Muscle layer of duodenum (tissue), 2 donors: Measurements from ENCODE around the gene PRICKLE2.

Source experiments
- H3K27ac ChIP-seq: one replicate; pipeline ENCODE4 v1.7.0; 2013; ENCODE audit warnings: mild to moderate bottlenecking, low read length
- H3K27me3 ChIP-seq: one replicate; pipeline ENCODE4 v1.7.0; 2013; ENCODE audit warnings: low read depth, mild to moderate bottlenecking, control low read depth, low read length
- H3K36me3 ChIP-seq, 2 donors: one replicate each; pipeline ENCODE4 v1.7.0; 2013; ENCODE audit warnings: low read length in 2 of 2, control low read depth in 1 of 2, mild to moderate bottlenecking in 1 of 2; ENCODE audit not compliant: insufficient read depth in 2 of 2, control insufficient read depth in 1 of 2
- H3K4me1 ChIP-seq, 2 donors: one replicate each; pipeline ENCODE4 v1.7.0; 2013; ENCODE audit warnings: low read length in 2 of 2, mild to moderate bottlenecking in 2 of 2, control low read depth in 1 of 2, moderate library complexity in 1 of 2; ENCODE audit not compliant: insufficient read depth in 2 of 2, control insufficient read depth in 1 of 2
- H3K4me3 ChIP-seq, 2 donors: one replicate each; pipeline ENCODE4 v1.7.0; 2013; ENCODE audit warnings: low read length in 2 of 2, low read depth in 1 of 2, mild to moderate bottlenecking in 1 of 2
- H3K9me3 ChIP-seq, 2 donors: one replicate each; pipeline ENCODE4 v1.7.0; 2013; ENCODE audit warnings: low read length in 2 of 2, control low read depth in 1 of 2, mild to moderate bottlenecking in 1 of 2; ENCODE audit not compliant: control insufficient read depth in 1 of 2
- donor health status: healthy.

The PRICKLE2 gene

GRCh38 chr3:64063207-64063982 lies 161.9 kb downstream of the PRICKLE2 start:
- H3K36me3 ChIP-seq: no peaks in the 10 kb centered on the region
- no peak overlapping the region for H3K27ac ChIP-seq
- no peaks in the 10 kb centered on the region for H3K9me3 ChIP-seq
- H3K4me3 ChIP-seq: no peak overlapping the region
- H3K27me3 ChIP-seq: no peaks in the 10 kb centered on the region
- no peaks in the 10 kb centered on the region for H3K4me1 ChIP-seq

DNA sequence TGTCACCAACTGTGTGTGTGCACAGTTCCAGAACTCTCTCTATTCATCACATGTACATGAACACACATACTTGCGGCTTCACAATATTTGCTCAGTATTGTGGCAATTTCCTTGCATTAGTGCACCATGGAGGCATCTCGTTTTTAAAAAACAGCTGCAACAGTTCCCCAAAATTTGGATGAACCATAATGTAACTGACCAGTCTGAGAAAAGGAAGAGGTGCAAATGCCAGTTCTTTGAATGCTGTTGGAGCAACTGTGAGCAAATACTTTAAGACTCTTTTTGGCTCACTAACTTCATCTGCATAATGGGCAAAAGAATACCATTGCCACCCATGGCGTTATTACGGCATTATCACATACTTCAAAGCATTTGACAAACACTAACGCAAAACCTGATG lies 163.6 kb downstream of the PRICKLE2 start:
- Histone ChIP-seq H3K27me3 (no peaks in the 10 kb centered on the region), H3K4me3 (no peak overlapping the region), H3K4me1 (no peaks in the 10 kb centered on the region), H3K9me3 (no peaks in the 10 kb centered on the region), H3K27ac (no peak overlapping the region), H3K36me3 (no peaks in the 10 kb centered on the region)

DNA sequence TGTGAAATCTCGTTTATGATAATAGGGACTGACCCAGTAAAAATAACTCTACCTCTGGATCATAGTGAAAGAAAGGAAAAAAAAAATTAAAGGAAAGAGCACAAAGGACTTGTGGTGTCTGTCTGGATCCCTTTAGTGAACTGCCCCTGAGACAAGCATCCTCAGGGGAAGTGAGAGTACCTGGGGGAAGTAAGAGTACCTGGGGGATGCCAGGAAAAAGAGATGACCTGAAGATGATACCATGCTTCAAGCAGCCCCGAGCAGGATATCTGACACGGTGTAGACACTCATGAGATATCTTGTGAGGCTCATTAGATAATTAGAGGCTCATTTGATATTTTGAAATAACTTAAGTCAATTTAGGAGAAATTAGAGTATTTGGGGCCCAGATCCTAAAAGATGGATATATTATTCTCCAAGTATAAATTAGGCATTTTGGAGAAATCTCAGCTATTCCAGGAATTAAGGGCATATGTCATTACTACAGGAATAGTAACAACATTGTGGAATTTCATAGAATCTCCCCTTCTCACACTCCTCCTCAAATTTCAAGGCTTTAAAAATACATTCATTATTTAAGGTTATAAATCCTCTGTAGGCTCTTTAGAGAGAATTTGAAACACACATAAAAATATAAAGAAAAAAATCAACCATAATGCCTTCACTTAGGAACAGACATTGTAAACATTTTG lies 165.6 kb downstream of the PRICKLE2 start:
- Histone ChIP-seq H3K9me3 (no peaks in the 10 kb centered on the region), H3K27ac (no peak overlapping the region), H3K4me1 (no peaks in the 10 kb centered on the region), H3K27me3 (no peaks in the 10 kb centered on the region), H3K36me3 (no peaks in the 10 kb centered on the region), H3K4me3 (no peak overlapping the region)

GRCh38 chr3:64058566-64058965 lies 166.7 kb downstream of the PRICKLE2 start:
- no peak overlapping the region for H3K4me3 ChIP-seq
- no peaks in the 10 kb centered on the region for H3K27me3 ChIP-seq
- H3K36me3 ChIP-seq: no peaks in the 10 kb centered on the region
- H3K27ac ChIP-seq: no peak overlapping the region
- no peaks in the 10 kb centered on the region for H3K4me1 ChIP-seq
- no peaks in the 10 kb centered on the region for H3K9me3 ChIP-seq

GRCh38 chr3:64057231-64057630 lies 168.0 kb downstream of the PRICKLE2 start:
- Histone ChIP-seq H3K9me3 (no peaks in the 10 kb centered on the region), H3K4me3 (no peak overlapping the region), H3K27me3 (no peaks in the 10 kb centered on the region), H3K4me1 (no peaks in the 10 kb centered on the region), H3K27ac (no peak overlapping the region), H3K36me3 (no peaks in the 10 kb centered on the region)

GRCh38 chr3:64056606-64057180 lies 168.6 kb downstream of the PRICKLE2 start:
- Histone ChIP-seq H3K4me3 (no peak overlapping the region), H3K36me3 (no peaks in the 10 kb centered on the region), H3K27ac (no peak overlapping the region), H3K4me1 (no peaks in the 10 kb centered on the region), H3K27me3 (no peaks in the 10 kb centered on the region), H3K9me3 (no peaks in the 10 kb centered on the region)

GRCh38 chr3:64055076-64055475 lies 170.2 kb downstream of the PRICKLE2 start:
- Histone ChIP-seq H3K4me3 (no peak overlapping the region), H3K4me1 (no peaks in the 10 kb centered on the region), H3K36me3 (no peaks in the 10 kb centered on the region), H3K9me3 (no peaks in the 10 kb centered on the region), H3K27me3 (no peaks in the 10 kb centered on the region), H3K27ac (no peak overlapping the region)

GRCh38 chr3:64054488-64054887 lies 170.8 kb downstream of the PRICKLE2 start:
- no peak overlapping the region for H3K4me3 ChIP-seq
- H3K27me3 ChIP-seq: no peaks in the 10 kb centered on the region
- H3K4me1 ChIP-seq: no peaks in the 10 kb centered on the region
- H3K27ac ChIP-seq: no peak overlapping the region
- H3K9me3 ChIP-seq: no peaks in the 10 kb centered on the region
- no peaks in the 10 kb centered on the region for H3K36me3 ChIP-seq

- no peaks in the 10 kb centered on the region for H3K36me3 ChIP-seq
- H3K27ac ChIP-seq: no peak overlapping the region
- H3K4me3 ChIP-seq: no peak overlapping the region
- no peaks in the 10 kb centered on the region for H3K9me3 ChIP-seq
- H3K27me3 ChIP-seq: no peaks in the 10 kb centered on the region
- H3K4me1 ChIP-seq: no peaks in the 10 kb centered on the region
Measured at GRCh38 chr3:64053581-64053980, 171.7 kb downstream of the PRICKLE2 start.

- H3K27me3 ChIP-seq: no peaks in the 10 kb centered on the region
- no peak overlapping the region for H3K4me3 ChIP-seq
- no peak overlapping the region for H3K27ac ChIP-seq
- H3K9me3 ChIP-seq: no peaks in the 10 kb centered on the region
- no peaks in the 10 kb centered on the region for H3K4me1 ChIP-seq
- H3K36me3 ChIP-seq: no peaks in the 10 kb centered on the region
Measured at GRCh38 chr3:64053117-64053516, 172.1 kb downstream of the PRICKLE2 start.

DNA sequence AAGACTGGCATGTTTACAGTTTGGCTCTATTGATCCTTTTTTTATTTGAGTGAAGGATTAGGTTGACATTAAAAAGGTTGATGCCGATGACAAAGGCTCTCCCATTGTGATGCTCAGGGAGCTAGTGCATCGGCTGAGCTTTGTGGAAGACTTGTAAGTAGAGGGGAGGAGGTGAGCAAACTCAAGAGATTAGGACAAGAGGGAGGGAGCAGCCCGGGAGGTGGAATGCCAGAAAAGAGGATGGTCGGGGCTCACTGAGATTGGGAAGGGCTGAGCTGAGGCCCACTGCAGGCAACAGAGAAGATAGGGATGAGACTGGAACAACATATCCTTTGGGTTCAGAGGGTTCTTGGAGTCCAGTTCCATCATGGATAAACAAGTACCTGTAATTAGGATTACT lies 175.4 kb downstream of the PRICKLE2 start:
- H3K9me3 ChIP-seq: no peaks in the 10 kb centered on the region
- no peaks in the 10 kb centered on the region for H3K4me1 ChIP-seq
- H3K36me3 ChIP-seq: no peaks in the 10 kb centered on the region
- H3K4me3 ChIP-seq: no peak overlapping the region
- H3K27me3 ChIP-seq: no peaks in the 10 kb centered on the region
- H3K27ac ChIP-seq: no peak overlapping the region
